HL-60 (cell line): Measurements from ENCODE around the gene TENM4.

Source experiments
- DNase-seq, 2 experiments: peaks; one replicate each; pipeline ENCODE4 v3.0.0-alpha.2; 2010 to 2020; ENCODE audit warnings: low read depth in 1 of 2, low spot score in 1 of 2
- H3K27ac ChIP-seq: fragments of 250-450 bp; sonication (Bioruptor Pico); replicated peaks from 2 replicates; pipeline ENCODE4 v1.5.1; 2020; ENCODE audit warnings: mild to moderate bottlenecking, moderate library complexity
- H3K27me3 ChIP-seq: fragments of 250-450 bp; sonication (Bioruptor Pico); 2 replicates; pipeline ENCODE4 v1.5.1; 2021; ENCODE audit warnings: mild to moderate bottlenecking, moderate library complexity; ENCODE audit not compliant: insufficient read depth, poor library complexity, severe bottlenecking
- H3K4me3 ChIP-seq: replicated peaks from 2 replicates; pipeline ENCODE4 v1.5.1; 2011; ENCODE audit warnings: mild to moderate bottlenecking, control low read depth, low read length; ENCODE audit not compliant: insufficient read depth
- GABPA ChIP-seq: IDR thresholded peaks from 2 replicates; pipeline ENCODE4 v1.6.1; 2012; ENCODE audit warnings: low read depth
- POLR2AphosphoS5 ChIP-seq: IDR thresholded peaks from 2 replicates; pipeline ENCODE4 v1.6.1; 2012; ENCODE audit warnings: low read depth
- SPI1 ChIP-seq: IDR thresholded peaks from 2 replicates; pipeline ENCODE4 v1.6.1; 2012; ENCODE audit warnings: low read depth, mild to moderate bottlenecking, borderline replicate concordance
- TF ChIP-seq, protein P1 (sequence below): IDR thresholded peaks from 2 replicates; pipeline ENCODE4 v1.6.1; 2012; ENCODE audit warnings: low read depth; ENCODE audit not compliant: insufficient replicate concordance
- TF ChIP-seq, protein P2 (sequence below): IDR thresholded peaks from one replicate; pipeline ENCODE4 v1.5.1; 2011; ENCODE audit warnings: low read length, control low read depth, inconsistent platforms; ENCODE audit not compliant: insufficient read depth

The TENM4 gene

GRCh38 chr11:79255965-79256364 is 184.9 kb downstream of the TENM4 start:
- TF ChIP-seq POLR2AphosphoS5 = no peak
- TF ChIP-seq, protein P1, sequence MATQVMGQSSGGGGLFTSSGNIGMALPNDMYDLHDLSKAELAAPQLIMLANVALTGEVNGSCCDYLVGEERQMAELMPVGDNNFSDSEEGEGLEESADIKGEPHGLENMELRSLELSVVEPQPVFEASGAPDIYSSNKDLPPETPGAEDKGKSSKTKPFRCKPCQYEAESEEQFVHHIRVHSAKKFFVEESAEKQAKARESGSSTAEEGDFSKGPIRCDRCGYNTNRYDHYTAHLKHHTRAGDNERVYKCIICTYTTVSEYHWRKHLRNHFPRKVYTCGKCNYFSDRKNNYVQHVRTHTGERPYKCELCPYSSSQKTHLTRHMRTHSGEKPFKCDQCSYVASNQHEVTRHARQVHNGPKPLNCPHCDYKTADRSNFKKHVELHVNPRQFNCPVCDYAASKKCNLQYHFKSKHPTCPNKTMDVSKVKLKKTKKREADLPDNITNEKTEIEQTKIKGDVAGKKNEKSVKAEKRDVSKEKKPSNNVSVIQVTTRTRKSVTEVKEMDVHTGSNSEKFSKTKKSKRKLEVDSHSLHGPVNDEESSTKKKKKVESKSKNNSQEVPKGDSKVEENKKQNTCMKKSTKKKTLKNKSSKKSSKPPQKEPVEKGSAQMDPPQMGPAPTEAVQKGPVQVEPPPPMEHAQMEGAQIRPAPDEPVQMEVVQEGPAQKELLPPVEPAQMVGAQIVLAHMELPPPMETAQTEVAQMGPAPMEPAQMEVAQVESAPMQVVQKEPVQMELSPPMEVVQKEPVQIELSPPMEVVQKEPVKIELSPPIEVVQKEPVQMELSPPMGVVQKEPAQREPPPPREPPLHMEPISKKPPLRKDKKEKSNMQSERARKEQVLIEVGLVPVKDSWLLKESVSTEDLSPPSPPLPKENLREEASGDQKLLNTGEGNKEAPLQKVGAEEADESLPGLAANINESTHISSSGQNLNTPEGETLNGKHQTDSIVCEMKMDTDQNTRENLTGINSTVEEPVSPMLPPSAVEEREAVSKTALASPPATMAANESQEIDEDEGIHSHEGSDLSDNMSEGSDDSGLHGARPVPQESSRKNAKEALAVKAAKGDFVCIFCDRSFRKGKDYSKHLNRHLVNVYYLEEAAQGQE = peak; percentile 67
- DNase-seq = no peak
- Histone ChIP-seq H3K27me3 (no peaks in the 10 kb centered on the region), H3K4me3 (no peak overlapping the region), H3K27ac (no peak overlapping the region)

DNA sequence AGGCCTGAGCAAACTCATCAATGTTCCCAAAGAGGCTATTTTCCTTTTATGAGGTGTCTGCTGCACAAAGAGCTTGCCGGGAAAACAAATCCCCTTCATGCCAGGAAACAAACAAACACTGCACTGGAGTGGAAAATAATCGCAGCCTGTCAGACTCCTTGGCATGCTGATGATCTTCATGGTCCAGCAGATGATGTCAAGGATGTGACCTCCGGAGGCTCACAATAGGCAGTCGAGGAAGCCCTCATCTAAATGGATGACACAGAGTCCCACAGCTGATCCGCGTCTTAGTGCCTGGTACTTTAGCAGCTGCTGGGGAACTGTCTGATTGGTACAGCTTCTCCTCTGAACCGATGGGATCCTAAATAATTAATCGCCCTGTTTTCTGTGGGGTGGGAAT is 187.6 kb downstream of the TENM4 start:
- Histone ChIP-seq H3K27me3 (no peaks in the 10 kb centered on the region), H3K4me3 (no peak overlapping the region), H3K27ac (no peak overlapping the region)
- TF ChIP-seq, protein P2, sequence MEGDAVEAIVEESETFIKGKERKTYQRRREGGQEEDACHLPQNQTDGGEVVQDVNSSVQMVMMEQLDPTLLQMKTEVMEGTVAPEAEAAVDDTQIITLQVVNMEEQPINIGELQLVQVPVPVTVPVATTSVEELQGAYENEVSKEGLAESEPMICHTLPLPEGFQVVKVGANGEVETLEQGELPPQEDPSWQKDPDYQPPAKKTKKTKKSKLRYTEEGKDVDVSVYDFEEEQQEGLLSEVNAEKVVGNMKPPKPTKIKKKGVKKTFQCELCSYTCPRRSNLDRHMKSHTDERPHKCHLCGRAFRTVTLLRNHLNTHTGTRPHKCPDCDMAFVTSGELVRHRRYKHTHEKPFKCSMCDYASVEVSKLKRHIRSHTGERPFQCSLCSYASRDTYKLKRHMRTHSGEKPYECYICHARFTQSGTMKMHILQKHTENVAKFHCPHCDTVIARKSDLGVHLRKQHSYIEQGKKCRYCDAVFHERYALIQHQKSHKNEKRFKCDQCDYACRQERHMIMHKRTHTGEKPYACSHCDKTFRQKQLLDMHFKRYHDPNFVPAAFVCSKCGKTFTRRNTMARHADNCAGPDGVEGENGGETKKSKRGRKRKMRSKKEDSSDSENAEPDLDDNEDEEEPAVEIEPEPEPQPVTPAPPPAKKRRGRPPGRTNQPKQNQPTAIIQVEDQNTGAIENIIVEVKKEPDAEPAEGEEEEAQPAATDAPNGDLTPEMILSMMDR = no peak
- TF ChIP-seq GABPA (no peak), POLR2AphosphoS5 (no peak), SPI1 (no peak)
- TF ChIP-seq, protein P1 = no peak
- DNase-seq = no peak

- H3K27me3 ChIP-seq = no peaks in the 10 kb centered on the region
- TF ChIP-seq, protein P2 = no peak
- TF ChIP-seq, protein P1 = no peak
- TF ChIP-seq GABPA (no peak), SPI1 (no peak), POLR2AphosphoS5 (no peak)
- no peak for DNase-seq
- no peak overlapping the region for H3K27ac ChIP-seq
- H3K4me3 ChIP-seq = no peak overlapping the region
These were observed 191.4 kb downstream of the TENM4 start for GRCh38 chr11:79249295-79249993.

- no peak for DNase-seq
- H3K4me3 ChIP-seq = no peak overlapping the region
- no peak overlapping the region for H3K27ac ChIP-seq
- H3K27me3 ChIP-seq = no peaks in the 10 kb centered on the region
- TF ChIP-seq POLR2AphosphoS5 (no peak), GABPA (no peak), SPI1 (no peak)
- TF ChIP-seq, protein P1 = no peak
- TF ChIP-seq, protein P2 = no peak
These were observed 196.0 kb downstream of the TENM4 start for GRCh38 chr11:79244798-79245197.
